C1 segment of cervical spinal cord (tissue), 14 donors: Measurements from ENCODE around the gene INPP5B.
"Not testable (repeated sequence)": the region's sequence is repeated elsewhere in the genome, so short reads cannot be mapped to it uniquely, and the experiment has no call there.

Experiments
- DNase-seq, 14 donors: peaks; one replicate each; lab custom pipeline; 2025; lab: John Stamatoyannopoulos, UW

INPP5B gene

DNA sequence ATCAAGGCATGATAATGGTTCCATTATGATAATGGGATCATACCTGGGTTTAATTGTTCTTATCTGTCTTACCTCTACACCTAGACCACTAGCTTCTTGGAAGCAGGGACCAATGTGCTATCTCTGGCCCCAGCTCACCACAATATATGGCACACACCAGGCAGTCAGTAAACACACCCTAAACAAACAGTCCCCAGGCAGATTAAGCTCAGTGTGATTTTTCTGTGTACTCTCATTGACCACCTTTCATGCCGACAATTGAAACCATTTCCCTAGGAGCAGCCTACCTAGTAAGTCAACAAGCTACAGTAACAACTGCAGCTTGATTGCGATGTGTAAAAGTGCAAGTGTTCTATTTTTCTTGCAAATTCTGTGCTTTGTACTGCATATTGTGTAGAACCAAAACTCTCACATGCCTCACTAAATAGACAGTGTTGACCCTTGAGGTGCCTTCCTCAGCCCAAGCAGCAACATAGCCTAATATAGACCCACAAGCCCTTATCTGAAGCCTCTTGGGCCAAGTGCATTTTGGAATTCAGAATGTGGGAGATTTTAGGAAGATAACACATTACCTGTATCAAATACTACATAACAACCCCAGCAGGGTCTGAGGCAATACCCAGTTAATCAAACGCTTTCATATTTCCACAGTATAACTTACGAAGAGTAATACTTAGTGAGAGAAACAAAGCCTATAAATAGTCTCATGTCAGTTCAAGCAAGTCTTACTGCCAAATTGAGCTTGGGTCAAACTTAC, 32.0 kb downstream of the INPP5B start:
- no peak for DNase-seq

DNA sequence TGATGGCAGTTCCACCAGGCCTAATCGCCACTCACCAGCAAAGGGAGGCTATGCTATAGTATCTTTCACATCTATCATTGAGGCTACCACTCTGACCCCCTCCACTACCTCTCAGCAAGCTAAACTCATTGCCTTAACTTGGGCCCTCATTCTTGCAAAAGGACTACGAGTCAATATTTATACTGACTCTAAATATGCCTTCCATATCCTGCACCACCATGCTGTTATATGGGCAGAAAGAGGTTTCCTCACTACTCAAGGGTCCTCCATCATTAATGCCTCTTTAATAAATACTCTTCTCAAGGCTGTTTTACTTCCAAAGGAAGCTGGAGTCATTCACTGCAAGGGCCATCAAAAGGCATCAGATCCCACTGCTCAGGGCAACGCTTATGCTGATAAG, 35.4 kb downstream of the INPP5B start:
- not testable (repeated sequence) for DNase-seq

DNA sequence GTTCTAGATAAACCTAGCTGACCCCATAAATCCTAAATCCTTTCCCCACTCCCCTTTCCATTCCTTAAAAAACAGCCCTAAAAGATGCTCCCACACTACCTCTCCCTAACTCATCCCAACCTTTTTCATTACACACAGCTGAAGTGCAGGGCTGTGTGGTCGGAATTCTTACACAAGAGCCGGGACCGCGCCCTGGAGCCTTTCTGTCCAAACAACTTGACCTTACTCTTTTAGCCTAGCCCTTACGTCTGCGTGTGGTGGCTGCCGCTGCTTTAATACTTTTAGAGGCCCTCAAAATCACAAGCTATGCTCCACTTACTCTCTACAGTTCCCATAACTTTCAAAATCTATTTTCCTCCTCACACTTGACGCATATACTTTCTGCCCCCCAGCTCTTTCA, 36.0 kb downstream of the INPP5B start:
- not testable (repeated sequence) for DNase-seq

DNA sequence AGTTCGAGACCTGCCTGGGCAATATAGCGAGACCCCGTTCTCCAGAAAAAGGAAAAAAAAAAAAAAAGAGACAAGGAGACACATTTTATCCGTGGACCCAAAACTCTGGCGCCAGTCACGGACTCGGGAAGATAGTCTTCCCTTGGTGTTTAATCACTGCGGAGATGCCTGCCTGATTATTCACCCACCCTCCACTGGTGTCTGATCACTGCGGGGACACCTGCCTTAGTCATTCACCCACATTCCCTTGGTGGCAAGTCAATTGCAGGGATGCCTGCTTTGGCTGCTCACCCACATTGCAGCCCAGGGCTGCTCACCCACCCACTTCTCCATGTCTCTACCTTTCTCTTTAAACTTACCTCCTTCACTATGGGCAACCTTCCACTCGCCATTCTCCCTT, 38.3 kb downstream of the INPP5B start:
- DNase-seq = not testable (repeated sequence)

DNA sequence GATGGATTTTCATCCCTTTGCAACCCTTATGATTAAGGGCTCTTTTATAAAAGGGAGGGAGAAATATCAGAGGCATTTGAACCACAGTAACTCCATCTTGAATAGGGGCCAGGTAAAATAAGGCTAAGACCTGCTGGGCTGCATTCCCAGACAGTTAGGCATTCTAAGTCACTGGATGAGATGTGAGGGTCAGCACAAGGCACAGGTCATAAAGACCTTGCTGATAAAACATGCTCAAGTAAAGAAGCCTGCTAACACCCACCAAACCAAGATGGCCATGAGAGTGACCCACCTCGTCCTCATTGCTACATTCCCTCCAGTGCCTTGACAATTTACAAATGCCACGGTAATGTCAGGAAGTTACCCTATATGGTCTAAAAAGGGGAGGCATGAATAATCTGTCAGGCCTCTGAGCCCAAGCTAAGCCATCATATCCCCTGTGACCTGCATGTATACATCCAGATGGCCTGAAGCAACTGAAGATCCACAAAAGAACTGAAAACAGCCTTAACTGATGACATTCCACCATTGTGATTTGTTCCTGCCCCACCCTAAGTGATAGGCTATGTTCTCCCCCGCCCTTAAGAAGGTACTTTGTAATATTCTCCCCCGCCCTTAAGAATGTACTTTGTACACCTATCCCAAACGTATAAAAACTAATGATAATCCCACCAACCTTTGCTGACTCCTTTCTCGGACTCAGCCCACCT, 39.3 kb downstream of the INPP5B start:
- DNase-seq = not testable (repeated sequence)

DNA sequence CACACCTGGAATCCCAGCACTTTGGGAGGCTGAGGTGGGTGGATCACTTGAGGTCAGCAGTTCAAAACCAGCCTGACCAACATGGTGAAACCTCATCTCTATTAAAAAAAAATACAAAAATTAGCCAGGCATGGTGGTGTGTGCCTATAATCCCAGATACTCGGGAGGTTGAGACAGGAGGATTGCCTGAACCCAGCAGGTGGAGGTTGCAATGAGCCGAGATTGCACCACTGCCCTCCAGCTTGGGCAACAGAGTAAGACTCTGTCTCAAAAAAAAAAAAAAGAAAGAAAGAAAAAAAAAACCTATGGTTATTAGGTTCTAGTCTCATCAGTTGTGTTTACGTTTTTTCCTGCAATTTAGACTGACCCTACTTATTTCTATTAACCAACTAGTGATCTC, 40.3 kb downstream of the INPP5B start:
- not testable (repeated sequence) for DNase-seq

DNA sequence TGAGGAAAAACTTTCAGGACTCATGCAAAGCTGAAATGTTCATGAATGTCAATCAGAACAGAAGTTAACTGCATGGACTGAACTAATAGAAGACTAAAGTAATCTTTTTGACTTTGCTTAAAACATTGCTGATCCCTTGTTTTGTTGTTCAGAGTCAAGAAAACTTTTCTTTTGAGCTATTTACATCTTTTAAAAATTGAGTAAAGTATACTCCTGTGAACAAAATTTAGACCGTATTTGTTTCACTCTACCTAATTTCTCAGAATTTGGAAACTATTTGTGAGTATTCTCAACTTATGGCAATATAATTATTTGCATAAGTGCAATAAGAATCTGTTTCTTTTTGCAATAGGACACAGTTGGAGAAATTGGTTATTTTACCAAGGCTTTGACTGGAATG, 41.1 kb downstream of the INPP5B start:
- no peak for DNase-seq

DNA sequence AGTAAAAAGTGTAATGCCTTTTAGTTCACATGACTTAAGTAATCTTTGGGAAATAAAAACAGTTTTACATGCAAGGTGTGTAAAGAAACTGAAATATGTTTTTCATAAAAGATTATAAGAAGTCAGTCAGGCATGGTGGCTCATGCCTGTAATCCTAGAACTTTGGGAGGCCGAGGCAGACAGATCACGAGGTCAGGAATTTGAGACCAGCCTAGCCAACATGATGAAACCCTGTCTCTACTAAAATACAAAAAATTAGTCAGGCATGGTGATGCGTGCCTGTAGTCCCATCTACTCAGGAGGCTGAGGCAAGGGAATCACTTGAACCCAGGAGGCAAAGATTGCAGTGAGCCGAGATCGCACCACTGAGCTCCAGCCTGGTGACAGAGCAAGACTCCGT, 42.9 kb downstream of the INPP5B start:
- not testable (repeated sequence) for DNase-seq

DNA sequence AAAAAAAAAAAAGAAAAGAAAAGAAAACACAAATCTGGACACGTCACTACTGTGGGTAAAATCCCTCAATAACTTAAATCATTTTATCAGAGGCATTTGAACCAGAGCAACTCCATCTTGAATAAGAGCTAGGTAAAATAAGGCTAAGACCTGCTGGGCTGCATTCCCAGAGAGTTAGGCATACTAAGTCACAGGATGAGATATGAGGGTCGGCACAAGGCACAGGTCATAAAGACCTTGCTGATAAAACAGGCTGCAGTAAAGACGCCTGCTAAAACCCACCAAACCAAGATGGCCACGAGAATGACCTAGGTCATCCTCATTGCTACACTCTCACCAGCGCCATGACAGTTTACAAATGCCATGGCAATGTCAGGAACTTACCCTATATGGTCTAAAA, 43.9 kb downstream of the INPP5B start:
- no peak for DNase-seq

DNA sequence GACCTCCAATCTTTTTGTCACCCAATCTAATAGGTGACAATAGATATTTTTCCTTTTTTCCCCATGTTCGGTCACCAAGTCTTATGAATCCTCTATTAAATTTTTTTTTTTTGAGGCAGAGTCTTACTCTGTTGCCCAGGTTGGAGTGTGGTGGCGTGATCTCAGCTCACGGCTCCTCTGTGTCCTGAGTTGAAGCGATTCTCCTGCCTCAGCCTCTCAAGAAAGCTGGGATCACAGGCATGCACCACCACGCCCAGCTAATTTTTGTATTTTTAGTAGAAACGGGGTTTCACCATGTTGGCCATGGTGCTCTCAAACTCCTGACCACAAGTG, 45.0 kb downstream of the INPP5B start:
- DNase-seq = no peak

DNA sequence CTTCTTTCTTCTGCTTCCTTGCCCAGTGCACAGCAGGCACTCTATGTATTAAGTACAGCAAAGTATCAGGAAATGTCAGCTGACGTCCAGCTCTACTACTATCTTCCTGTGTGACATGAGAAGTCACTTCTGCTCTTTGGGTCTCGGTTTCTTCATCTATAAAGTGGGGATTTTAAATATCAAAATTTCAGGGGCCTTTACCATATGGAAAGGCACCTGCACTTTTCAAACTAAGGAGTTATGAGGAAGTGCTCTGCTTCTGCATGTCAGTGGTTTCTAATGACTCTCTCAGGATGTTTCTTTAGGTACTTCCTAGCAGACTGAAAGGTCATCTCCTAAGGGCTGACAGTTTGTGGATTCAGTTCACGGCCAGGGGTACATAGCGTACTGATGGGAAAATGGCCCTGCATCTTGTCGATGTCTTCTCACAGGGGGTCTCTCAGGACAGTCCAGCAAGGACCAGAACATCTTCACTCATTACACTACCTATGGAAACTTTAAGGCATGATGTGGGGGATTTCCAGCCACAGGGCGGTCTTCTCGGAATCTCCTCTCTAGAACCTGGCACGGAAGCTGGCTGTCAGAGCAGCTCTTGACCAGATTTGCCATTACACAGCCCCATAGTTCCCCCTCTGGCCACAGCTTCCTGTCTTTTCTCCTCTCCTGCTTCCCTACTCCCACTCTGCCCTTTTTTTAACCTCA, 45.5 kb downstream of the INPP5B start:
- no peak for DNase-seq

DNA sequence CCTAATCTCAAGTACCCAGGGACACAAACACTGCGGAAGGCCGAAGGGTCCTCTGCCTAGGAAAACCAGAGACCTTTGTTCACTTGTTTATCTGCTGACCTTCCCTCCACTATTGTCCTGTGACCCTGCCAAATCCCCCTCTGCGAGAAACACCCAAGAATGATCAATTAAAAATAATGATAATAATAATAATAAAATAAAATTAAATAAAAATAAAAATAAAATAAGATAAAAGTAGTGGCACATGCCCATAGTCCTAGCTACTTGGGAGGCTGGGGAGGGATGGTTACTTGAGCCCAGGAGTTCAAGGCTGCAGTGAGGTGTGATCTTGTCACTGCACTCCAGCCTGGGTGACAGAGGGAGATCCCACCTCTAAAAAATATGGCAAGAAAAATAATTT, 49.3 kb downstream of the INPP5B start:
- DNase-seq = not testable (repeated sequence)

DNA sequence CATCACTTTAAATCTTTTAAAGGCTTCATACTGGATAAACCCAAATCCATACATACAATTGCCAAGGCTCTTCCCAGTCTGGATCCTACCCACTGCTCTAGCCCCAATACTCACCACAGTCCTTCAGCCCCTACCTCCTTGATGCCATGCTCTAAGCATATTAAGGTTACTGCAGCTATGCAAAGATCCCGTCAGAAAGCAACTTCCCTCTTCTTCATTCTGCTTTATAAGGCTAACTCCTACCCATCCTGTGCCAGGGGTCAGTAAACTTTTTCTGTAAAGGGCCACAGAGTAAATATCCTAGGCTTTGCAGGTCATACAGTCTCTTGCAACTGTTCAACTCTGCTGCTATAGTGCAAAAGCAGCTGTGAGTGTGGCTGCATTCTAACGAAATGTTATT, 53.2 kb downstream of the INPP5B start:
- no peak for DNase-seq

DNA sequence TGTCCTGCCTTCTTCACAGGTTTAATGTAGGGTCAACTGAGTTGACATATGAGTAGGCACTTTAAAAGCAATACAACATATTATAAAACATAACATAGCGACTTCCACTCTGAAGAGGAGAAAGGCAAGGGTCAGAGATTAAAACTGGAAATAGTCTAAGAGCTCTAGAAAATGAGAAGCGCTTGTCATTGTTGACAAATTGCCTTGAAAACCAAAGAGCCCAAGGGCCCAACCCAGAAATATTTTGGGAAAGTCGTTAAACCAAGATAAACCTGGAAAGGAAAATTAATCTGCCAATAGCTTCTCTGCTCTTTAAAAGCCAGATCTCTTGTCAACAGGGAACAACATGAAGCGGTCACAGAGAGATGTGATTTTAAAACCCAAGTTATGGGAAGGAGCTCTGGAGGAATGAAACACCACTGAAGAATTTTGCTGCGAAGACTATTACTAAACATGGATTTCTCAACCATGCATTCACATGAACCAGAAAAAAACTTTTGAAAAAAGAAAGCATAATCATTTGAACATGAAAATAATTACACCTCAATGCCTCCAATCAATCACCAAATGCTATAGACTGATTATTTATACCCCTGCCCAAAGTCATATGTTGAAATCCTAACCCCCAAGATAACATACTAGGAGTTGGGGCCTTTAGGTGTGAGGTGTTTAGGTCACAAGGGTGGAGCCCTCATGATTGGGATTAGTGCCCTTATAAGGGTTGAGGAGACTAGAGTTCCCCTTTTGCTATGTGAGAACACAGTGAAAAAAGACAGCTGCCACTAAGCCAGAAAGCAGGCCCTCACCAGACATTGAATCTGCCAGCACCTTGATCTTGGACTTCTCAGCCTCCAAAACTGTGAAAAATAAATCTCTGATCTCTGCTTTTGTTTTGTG, 54.5 kb downstream of the INPP5B start:
- no peak for DNase-seq

DNA sequence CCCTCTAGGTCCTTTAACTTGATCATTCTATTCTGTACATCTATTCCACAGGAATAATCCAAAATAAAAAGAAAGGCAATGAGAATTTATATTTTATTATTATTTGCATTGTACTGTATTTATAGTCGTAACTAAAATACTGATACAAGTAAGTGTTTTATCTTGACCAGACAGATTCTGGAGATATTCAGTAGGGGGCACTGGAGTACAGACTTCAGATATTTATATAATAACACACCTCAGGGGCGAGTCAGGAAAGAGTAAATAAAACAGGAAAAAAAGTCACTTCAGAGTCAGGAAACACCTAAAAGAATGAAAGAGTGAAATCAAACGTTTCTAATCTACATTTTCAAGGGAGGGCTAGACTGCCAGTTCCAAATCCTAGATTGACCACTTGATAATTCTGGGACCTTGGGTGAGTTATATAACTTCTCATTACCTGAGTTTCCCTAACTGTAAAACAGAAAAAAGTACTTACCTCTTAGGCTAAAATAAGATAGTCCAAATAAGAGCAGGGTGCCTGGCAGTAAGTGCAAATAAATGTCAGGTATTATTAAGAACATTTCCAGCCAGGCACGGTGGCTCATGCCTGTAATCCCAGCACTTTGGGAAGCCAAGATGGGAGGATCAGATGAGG, 56.4 kb downstream of the INPP5B start:
- DNase-seq = peak in 1 of 14 donors; percentile 42

DNA sequence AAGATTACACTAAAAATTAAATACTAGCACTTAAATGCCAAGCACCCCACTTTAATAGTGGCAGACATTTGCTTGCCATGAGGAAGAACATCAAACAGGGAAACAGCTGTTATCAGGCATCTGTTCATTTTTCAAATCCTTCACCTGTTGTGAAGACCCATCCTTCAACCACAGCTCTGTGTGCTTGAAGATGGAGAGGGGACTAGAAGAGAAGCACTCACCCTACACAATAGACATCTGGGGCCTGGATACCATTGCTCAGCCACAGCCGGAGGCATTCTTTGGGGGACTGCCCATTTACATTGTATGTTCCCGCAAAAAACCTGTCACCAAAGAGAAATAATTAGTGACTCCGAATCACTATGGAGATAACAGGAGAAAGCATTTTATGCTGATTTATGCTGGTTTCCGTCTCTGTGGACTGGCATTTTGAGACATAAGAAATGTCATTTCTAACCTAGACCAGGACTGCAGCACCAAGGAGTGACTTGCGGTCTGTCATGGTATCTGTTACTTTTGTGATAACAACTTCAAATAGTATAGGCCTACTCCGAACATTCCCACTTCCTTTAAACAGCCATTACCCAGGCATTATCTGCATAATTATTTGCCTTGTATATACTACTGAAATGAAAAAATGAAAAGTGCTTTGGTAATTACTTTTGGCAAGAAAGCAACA, 58.7 kb downstream of the INPP5B start:
- no peak for DNase-seq

DNA sequence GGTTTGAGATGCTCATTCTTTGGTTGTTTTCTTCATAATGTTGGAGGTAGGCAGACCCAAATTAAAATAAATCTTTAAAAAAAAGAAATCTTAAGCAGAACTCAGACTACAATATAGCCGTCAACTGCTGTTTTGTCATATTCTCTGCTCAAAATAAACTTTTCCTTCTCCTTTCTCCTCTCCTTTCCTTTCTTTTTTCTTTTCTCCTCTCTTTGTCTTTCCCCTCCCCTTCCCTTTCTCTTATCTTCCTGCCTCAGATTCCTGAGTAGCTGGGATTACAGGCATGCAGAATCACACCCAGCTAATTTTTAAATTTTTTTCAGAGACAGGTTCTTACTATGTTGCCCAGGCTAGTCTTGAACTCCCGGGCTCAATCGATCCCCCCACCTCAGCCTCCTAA, 62.7 kb downstream of the INPP5B start:
- DNase-seq = no peak

DNA sequence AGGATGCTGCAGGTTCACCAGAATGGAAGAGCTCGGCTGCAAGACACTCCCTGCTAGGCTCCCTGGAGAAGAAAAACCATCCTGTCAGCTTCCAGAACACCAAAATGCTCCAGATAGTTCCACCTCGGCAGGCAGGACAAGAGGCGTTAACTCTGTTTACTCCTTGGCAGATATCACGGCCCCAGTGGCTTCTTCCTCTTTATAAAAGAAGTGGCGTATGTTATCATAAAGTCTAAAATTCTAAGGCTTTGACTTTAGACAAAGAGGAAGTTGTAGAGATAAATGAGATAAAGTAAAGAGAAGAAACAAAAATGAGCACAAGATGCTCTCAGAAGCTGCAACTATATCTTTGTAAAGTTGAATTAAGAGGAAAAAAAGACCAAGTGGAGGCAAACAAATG, 63.2 kb downstream of the INPP5B start:
- DNase-seq = no peak

DNA sequence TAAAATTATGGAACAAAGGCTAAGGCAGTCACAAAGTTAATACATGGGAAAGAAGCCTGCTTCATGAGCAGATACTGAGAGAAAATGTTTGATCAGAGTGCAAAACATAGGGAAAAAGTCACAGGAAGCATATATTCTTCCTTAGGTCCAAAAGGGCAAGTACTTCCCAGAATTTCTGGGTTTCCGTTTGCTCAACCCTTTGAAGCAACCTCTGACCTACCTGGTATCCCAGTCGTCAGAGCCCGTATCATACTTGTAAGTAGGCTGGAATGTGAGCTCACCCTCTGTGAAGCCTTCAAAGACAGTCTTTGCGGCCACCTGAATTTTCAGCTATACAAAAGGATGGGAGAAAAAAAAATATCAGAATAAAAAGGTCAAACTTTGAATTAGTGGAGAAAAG, 67.0 kb downstream of the INPP5B start:
- DNase-seq = no peak

DNA sequence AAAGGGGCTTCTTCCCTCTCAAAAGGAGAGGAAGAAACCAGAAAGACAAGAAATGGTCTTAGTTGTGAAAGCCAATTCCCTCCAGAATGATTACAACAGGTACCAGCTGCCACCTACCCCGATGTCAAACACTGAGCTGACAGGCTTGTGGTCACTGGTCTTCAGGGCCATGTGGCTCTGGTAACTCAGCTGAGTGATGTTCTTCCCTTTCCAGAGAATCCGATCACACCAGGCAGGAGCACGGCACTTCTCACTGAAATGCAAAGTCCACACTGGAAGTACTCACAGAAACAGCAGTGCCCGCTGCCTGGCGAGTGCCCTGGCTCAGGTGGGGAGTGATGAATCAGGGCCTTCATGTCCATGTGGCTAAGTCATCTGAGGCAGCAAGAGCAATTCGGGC, 68.8 kb downstream of the INPP5B start:
- DNase-seq = no peak

DNA sequence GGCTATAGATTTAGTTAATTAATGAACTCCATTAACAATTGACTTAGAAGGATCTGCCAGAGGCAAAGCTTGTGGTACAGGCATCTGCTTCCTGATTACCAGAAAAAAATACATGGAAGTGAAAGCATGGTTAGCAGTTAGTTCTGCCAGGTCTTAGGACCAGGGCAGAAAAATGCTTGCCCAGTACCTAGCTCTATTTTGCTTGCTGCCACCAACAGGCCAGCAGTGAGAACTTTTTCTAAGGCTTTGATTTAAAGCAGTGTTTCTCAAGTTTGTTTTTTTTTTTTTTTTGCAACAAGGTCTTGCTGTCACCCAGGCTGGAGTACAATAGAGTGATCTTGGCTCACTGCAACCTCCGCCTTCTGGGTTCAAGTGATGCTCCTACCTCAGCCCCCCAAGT, 71.0 kb downstream of the INPP5B start:
- DNase-seq = no peak
